22Rv1 (cell line): ENCODE measurements around the gene PCCA.
"Not testable (repeated sequence)": the region's sequence is repeated elsewhere in the genome, so short reads cannot be mapped to it uniquely, and the experiment has no call there.

Source experiments
- H3K27ac ChIP-seq: fragments of 450-650 bp; 2 replicates; pipeline ENCODE4 v1.5.1; 2017
- CTCF ChIP-seq: fragments of 450-650 bp; IDR thresholded peaks from 2 replicates; pipeline ENCODE4 v1.5.1; 2017; ENCODE audit warnings: mild to moderate bottlenecking
- ZFX ChIP-seq: fragments of 450-650 bp; IDR thresholded peaks from 2 replicates; pipeline ENCODE4 v1.6.1; 2017; ENCODE audit warnings: antibody characterized with exemption, borderline replicate concordance

Gene PCCA

GRCh38 chr13:100275746-100276145 lies 186.9 kb downstream of the PCCA start:
- H3K27ac ChIP-seq = peak overlapping the region; percentile 23; the same call in 1 of the 2 replicates
- TF ChIP-seq CTCF (no peak), ZFX (no peak)

- no peak overlapping the region for H3K27ac ChIP-seq
- TF ChIP-seq ZFX (no peak), CTCF (no peak)
Observed at GRCh38 chr13:100280681-100281080, 191.8 kb downstream of the PCCA start.

- not testable (repeated sequence) for H3K27ac ChIP-seq
Observed at GRCh38 chr13:100282306-100282705, 193.4 kb downstream of the PCCA start.

GRCh38 chr13:100290165-100290801 lies 201.4 kb downstream of the PCCA start:
- no peak for TF ChIP-seq ZFX
- no peak for TF ChIP-seq CTCF
- H3K27ac ChIP-seq = no peak overlapping the region

- TF ChIP-seq CTCF (no peak), ZFX (no peak)
- no peak overlapping the region for H3K27ac ChIP-seq
Observed at GRCh38 chr13:100291624-100292023, 202.7 kb downstream of the PCCA start.

GRCh38 chr13:100297413-100297812 lies 208.5 kb downstream of the PCCA start:
- no peak overlapping the region for H3K27ac ChIP-seq
- no peak for TF ChIP-seq ZFX
- no peak for TF ChIP-seq CTCF

- no peak for TF ChIP-seq ZFX
- TF ChIP-seq CTCF = no peak
- no peak overlapping the region for H3K27ac ChIP-seq
Observed at GRCh38 chr13:100298116-100298681, 209.3 kb downstream of the PCCA start.

GRCh38 chr13:100298691-100299090 lies 209.8 kb downstream of the PCCA start:
- H3K27ac ChIP-seq = no peak overlapping the region
- TF ChIP-seq ZFX (no peak), CTCF (no peak)
